Measurements from ENCODE around the gene HTD2.

Gene HTD2

GRCh38 chr3:58293516-58293915 is 12.8 kb upstream of the HTD2 start:
- Histone ChIP-seq H3K4me1 (ENCODE audit: control insufficient read depth, insufficient read depth, low read length) (peaks cover 3% of the 10 kb centered on the region; the same call in 1 of the 2 replicates), H3K9me3 (ENCODE audit: control insufficient read depth, insufficient read depth, low read depth, low read length) (peaks cover 5% of the 10 kb centered on the region), H3K4me3 (ENCODE audit: low read depth, low read length) (no peak overlapping the region), H3K9ac (ENCODE audit: low read length) (no peak overlapping the region), H3K27ac (ENCODE audit: low read depth, low read length) (no peak overlapping the region), H3K27me3 (ENCODE audit: control insufficient read depth, insufficient read depth, low read length) (no peaks in the 10 kb centered on the region), H3K36me3 (ENCODE audit: control insufficient read depth, insufficient read depth, low read length) (no peaks in the 10 kb centered on the region; the same call in 1 of the 2 replicates)

GRCh38 chr3:58296269-58296668 is 10.1 kb upstream of the HTD2 start:
- Histone ChIP-seq H3K27me3 (ENCODE audit: control insufficient read depth, insufficient read depth, low read length) (no peaks in the 10 kb centered on the region), H3K4me1 (ENCODE audit: control insufficient read depth, insufficient read depth, low read length) (peaks cover 3% of the 10 kb centered on the region; the same call in 1 of the 2 replicates), H3K27ac (ENCODE audit: low read depth, low read length) (no peak overlapping the region), H3K36me3 (ENCODE audit: control insufficient read depth, insufficient read depth, low read length) (no peaks in the 10 kb centered on the region; the same call in 1 of the 2 replicates), H3K9me3 (ENCODE audit: control insufficient read depth, insufficient read depth, low read depth, low read length) (peaks cover 4% of the 10 kb centered on the region), H3K9ac (ENCODE audit: low read length) (no peak overlapping the region), H3K4me3 (ENCODE audit: low read depth, low read length) (no peak overlapping the region)

GRCh38 chr3:58296843-58297242 is 9.5 kb upstream of the HTD2 start:
- Histone ChIP-seq H3K9ac (ENCODE audit: low read length) (no peak overlapping the region), H3K4me1 (ENCODE audit: control insufficient read depth, insufficient read depth, low read length) (peaks cover 3% of the 10 kb centered on the region; the same call in 1 of the 2 replicates), H3K27ac (ENCODE audit: low read depth, low read length) (no peak overlapping the region), H3K9me3 (ENCODE audit: control insufficient read depth, insufficient read depth, low read depth, low read length) (peaks cover 4% of the 10 kb centered on the region; the same call in 1 of the 2 replicates), H3K27me3 (ENCODE audit: control insufficient read depth, insufficient read depth, low read length) (peaks cover under 1% of the 10 kb centered on the region; the same call in 1 of the 2 replicates), H3K4me3 (ENCODE audit: low read depth, low read length) (no peak overlapping the region), H3K36me3 (ENCODE audit: control insufficient read depth, insufficient read depth, low read length) (no peaks in the 10 kb centered on the region; the same call in 1 of the 2 replicates)

GRCh38 chr3:58298190-58298589 is 8.1 kb upstream of the HTD2 start:
- Histone ChIP-seq H3K9me3 (ENCODE audit: control insufficient read depth, insufficient read depth, low read depth, low read length) (peaks cover 5% of the 10 kb centered on the region; the same call in 1 of the 2 replicates), H3K4me1 (ENCODE audit: control insufficient read depth, insufficient read depth, low read length) (peaks cover 3% of the 10 kb centered on the region; the same call in 1 of the 2 replicates), H3K27ac (ENCODE audit: low read depth, low read length) (no peak overlapping the region), H3K27me3 (ENCODE audit: control insufficient read depth, insufficient read depth, low read length) (peaks cover 8% of the 10 kb centered on the region), H3K9ac (ENCODE audit: low read length) (peak overlapping the region; percentile 4), H3K4me3 (ENCODE audit: low read depth, low read length) (no peak overlapping the region), H3K36me3 (ENCODE audit: control insufficient read depth, insufficient read depth, low read length) (no peaks in the 10 kb centered on the region; the same call in 1 of the 2 replicates)

GRCh38 chr3:58299075-58299474 is 7.2 kb upstream of the HTD2 start:
- Histone ChIP-seq H3K27me3 (ENCODE audit: control insufficient read depth, insufficient read depth, low read length) (peaks cover 8% of the 10 kb centered on the region), H3K27ac (ENCODE audit: low read depth, low read length) (no peak overlapping the region), H3K36me3 (ENCODE audit: control insufficient read depth, insufficient read depth, low read length) (no peaks in the 10 kb centered on the region)

GRCh38 chr3:58299839-58300516 is 6.3 kb upstream of the HTD2 start:
- H3K36me3 ChIP-seq (ENCODE audit: control insufficient read depth, insufficient read depth, low read length), result no peaks in the 10 kb centered on the region
- no peak overlapping the region for H3K27ac ChIP-seq (ENCODE audit: low read depth, low read length)
- H3K4me1 ChIP-seq (ENCODE audit: control insufficient read depth, insufficient read depth, low read length), result peaks cover 3% of the 10 kb centered on the region; the same call in 1 of the 2 replicates
- H3K9me3 ChIP-seq (ENCODE audit: control insufficient read depth, insufficient read depth, low read depth, low read length), result peaks cover 5% of the 10 kb centered on the region; the same call in 1 of the 2 replicates
- no peak overlapping the region for H3K4me3 ChIP-seq (ENCODE audit: low read depth, low read length)
- H3K27me3 ChIP-seq (ENCODE audit: control insufficient read depth, insufficient read depth, low read length), result peaks cover 8% of the 10 kb centered on the region
- no peak overlapping the region for H3K9ac ChIP-seq (ENCODE audit: low read length)

More at GRCh38 chr3:58299075-58299474, 7.2 kb upstream of the HTD2 start:
- H3K9ac ChIP-seq (ENCODE audit: low read length), result no peak overlapping the region
- no peak overlapping the region for H3K4me3 ChIP-seq (ENCODE audit: low read depth, low read length)
- H3K4me1 ChIP-seq (ENCODE audit: control insufficient read depth, insufficient read depth, low read length), result peaks cover 3% of the 10 kb centered on the region; the same call in 1 of the 2 replicates
- H3K9me3 ChIP-seq (ENCODE audit: control insufficient read depth, insufficient read depth, low read depth, low read length), result peaks cover 5% of the 10 kb centered on the region; the same call in 1 of the 2 replicates

- H3K27ac ChIP-seq (ENCODE audit: low read depth, low read length), result no peak overlapping the region
- H3K36me3 ChIP-seq (ENCODE audit: control insufficient read depth, insufficient read depth, low read length), result peaks cover 40% of the 10 kb centered on the region
- peak overlapping the region; percentile 99 for H3K9ac ChIP-seq (ENCODE audit: low read length)
- peak overlapping the region; percentile 99 for H3K4me3 ChIP-seq (ENCODE audit: low read depth, low read length)
- no peaks in the 10 kb centered on the region for H3K27me3 ChIP-seq (ENCODE audit: control insufficient read depth, insufficient read depth, low read length)
- H3K4me1 ChIP-seq (ENCODE audit: control insufficient read depth, insufficient read depth, low read length), result 0 out of 2 replicates have a peak, but pooled peaks cover 2% of the 10 kb centered on the region
- H3K9me3 ChIP-seq (ENCODE audit: control insufficient read depth, insufficient read depth, low read depth, low read length), result no peaks in the 10 kb centered on the region
These were observed 1.4 kb downstream of the HTD2 start for GRCh38 chr3:58307639-58308215.

- Histone ChIP-seq H3K27ac (ENCODE audit: low read depth, low read length) (no peak overlapping the region), H3K9me3 (ENCODE audit: control insufficient read depth, insufficient read depth, low read depth, low read length) (no peaks in the 10 kb centered on the region), H3K4me3 (ENCODE audit: low read depth, low read length) (no peak overlapping the region), H3K36me3 (ENCODE audit: control insufficient read depth, insufficient read depth, low read length) (peaks cover 49% of the 10 kb centered on the region), H3K27me3 (ENCODE audit: control insufficient read depth, insufficient read depth, low read length) (no peaks in the 10 kb centered on the region), H3K9ac (ENCODE audit: low read length) (no peak overlapping the region), H3K4me1 (ENCODE audit: control insufficient read depth, insufficient read depth, low read length) (0 out of 2 replicates have a peak, but pooled peaks cover 2% of the 10 kb centered on the region)
These were observed 2.4 kb downstream of the HTD2 start for GRCh38 chr3:58308728-58309127.

- H3K36me3 ChIP-seq (ENCODE audit: control insufficient read depth, insufficient read depth, low read length), result peaks cover 65% of the 10 kb centered on the region
- H3K27ac ChIP-seq (ENCODE audit: low read depth, low read length), result no peak overlapping the region
- H3K9ac ChIP-seq (ENCODE audit: low read length), result no peak overlapping the region
- H3K4me3 ChIP-seq (ENCODE audit: low read depth, low read length), result no peak overlapping the region
- H3K9me3 ChIP-seq (ENCODE audit: control insufficient read depth, insufficient read depth, low read depth, low read length), result no peaks in the 10 kb centered on the region
- no peaks in the 10 kb centered on the region for H3K27me3 ChIP-seq (ENCODE audit: control insufficient read depth, insufficient read depth, low read length)
- peaks cover 17% of the 10 kb centered on the region for H3K4me1 ChIP-seq (ENCODE audit: control insufficient read depth, insufficient read depth, low read length)
These were observed 11.5 kb downstream of the HTD2 start for GRCh38 chr3:58317811-58318210.

GRCh38 chr3:58321791-58322190 is 15.5 kb downstream of the HTD2 start:
- Histone ChIP-seq H3K9me3 (ENCODE audit: control insufficient read depth, insufficient read depth, low read depth, low read length) (no peaks in the 10 kb centered on the region), H3K36me3 (ENCODE audit: control insufficient read depth, insufficient read depth, low read length) (peaks cover 32% of the 10 kb centered on the region), H3K27ac (ENCODE audit: low read depth, low read length) (peak overlapping the region; percentile 66), H3K4me3 (ENCODE audit: low read depth, low read length) (no peak overlapping the region), H3K27me3 (ENCODE audit: control insufficient read depth, insufficient read depth, low read length) (no peaks in the 10 kb centered on the region), H3K9ac (ENCODE audit: low read length) (peak overlapping the region; percentile 19), H3K4me1 (ENCODE audit: control insufficient read depth, insufficient read depth, low read length) (peaks cover 21% of the 10 kb centered on the region)

GRCh38 chr3:58322793-58323192 is 16.5 kb downstream of the HTD2 start:
- Histone ChIP-seq H3K36me3 (ENCODE audit: control insufficient read depth, insufficient read depth, low read length) (peaks cover 22% of the 10 kb centered on the region), H3K27ac (ENCODE audit: low read depth, low read length) (0 out of 2 replicates have a peak overlapping the region, but pooled peaks have one; percentile 66), H3K4me3 (ENCODE audit: low read depth, low read length) (no peak overlapping the region), H3K9me3 (ENCODE audit: control insufficient read depth, insufficient read depth, low read depth, low read length) (no peaks in the 10 kb centered on the region), H3K9ac (ENCODE audit: low read length) (no peak overlapping the region), H3K4me1 (ENCODE audit: control insufficient read depth, insufficient read depth, low read length) (peaks cover 21% of the 10 kb centered on the region), H3K27me3 (ENCODE audit: control insufficient read depth, insufficient read depth, low read length) (no peaks in the 10 kb centered on the region)
